HCT116 (cell line): Measurements from ENCODE around the gene CCDC197. TPM values are rescaled to one million over a fixed set of nuclear protein-coding genes. Genes with fewer than 3 reads are reported as not detected.

Source experiments
- ATAC-seq: fragments of 200-7000 bp; cut with Tn5 transposase; 2 replicates; pipeline ENCODE4 v1.9.1; 2020; ENCODE audit warnings: mild to moderate bottlenecking, moderate library complexity
- BruUV-seq: library from RNA; stranded (reverse); fragments of 400-500 nt; replicated peaks from 2 replicates; lab custom pipeline; 2021; lab: Mats Ljungman, UMichigan
- CTCF ChIA-PET: fragments of 300-600 bp; sonication (Branson Sonifier 250); formaldehyde crosslinking; loops from one replicate; lab custom pipeline; 2021; ENCODE audit warnings: antibody characterized with exemption; lab: Charles Lee
- POLR2A ChIA-PET: fragments of 300-600, 350-600 bp; sonication (Branson Sonifier 250); formaldehyde crosslinking; loops from one replicate; lab custom pipeline; 2021; ENCODE audit warnings: antibody characterized with exemption; lab: Charles Lee
- RAD21 ChIA-PET, 2 experiments: fragments of 300-600 bp; sonication (Branson Sonifier 250); formaldehyde crosslinking; loops; one replicate each; lab custom pipeline; 2023; ENCODE audit warnings: low total read pairs in 2 of 2; ENCODE audit not compliant: uncharacterized antibody in 2 of 2, unreplicated experiment in 2 of 2, low non-redundant PET in 1 of 2; lab: Charles Lee
- DNase-seq: peaks from one replicate; pipeline ENCODE4 v3.0.0-alpha.2; 2010; ENCODE audit warnings: low read depth, low spot score
- H2AFZ ChIP-seq: fragments of 200-600 bp; shearing (Covaris generic), sonication (generic); 2 replicates; pipeline ENCODE4 v1.6.1; 2017; ENCODE audit warnings: low read depth, mixed run types, mixed read lengths, antibody characterized with exemption, low read length; ENCODE audit not compliant: poor library complexity, severe bottlenecking
- H3K27ac ChIP-seq: 2 replicates; pipeline ENCODE4 v1.5.1; 2012; ENCODE audit warnings: low read depth, low read length
- H3K27me3 ChIP-seq: fragments of 200-600 bp; sonication (generic); 2 replicates; pipeline ENCODE4 v1.6.1; 2016; ENCODE audit warnings: mixed run types, low read length, mixed read lengths; ENCODE audit not compliant: insufficient read depth
- H3K36me3 ChIP-seq, 2 experiments: fragments of 200-500 bp in 1 of 2; fragments of 200-600 bp in 1 of 2; sonication (Bioruptor generic) in 1 of 2; sonication (generic) in 1 of 2; 2 replicates each; pipeline versions ENCODE4 v1.5.1 to v1.6.1; 2014 to 2016; ENCODE audit warnings: low read length in 2 of 2, inconsistent platforms in 1 of 2, mixed read lengths in 1 of 2, mixed run types in 1 of 2; ENCODE audit not compliant: insufficient read depth in 2 of 2, control insufficient read depth in 1 of 2
- H3K4me1 ChIP-seq, 2 experiments: fragments of 200-600 bp in 1 of 2; sonication (generic) in 1 of 2; 2 replicates each; pipeline versions ENCODE4 v1.5.1 to v1.6.1; 2012 to 2017; ENCODE audit warnings: low read length in 2 of 2, inconsistent platforms in 1 of 2, mild to moderate bottlenecking in 1 of 2, mixed read lengths in 1 of 2, mixed run types in 1 of 2, moderate library complexity in 1 of 2; ENCODE audit not compliant: insufficient read depth in 2 of 2, control insufficient read depth in 1 of 2
- H3K4me2 ChIP-seq: fragments of 200-600 bp; sonication (generic); 2 replicates; pipeline ENCODE4 v1.6.1; 2017; ENCODE audit warnings: mixed run types, low read length, mixed read lengths
- H3K4me3 ChIP-seq, 2 experiments: fragments of 200-600 bp in 1 of 2; sonication (generic) in 1 of 2; replicated peaks in 1 of 2; 2 replicates each; pipeline ENCODE4 v1.5.1; 2011 to 2016; ENCODE audit warnings: low read length in 2 of 2, control low read depth in 1 of 2, low read depth in 1 of 2, mild to moderate bottlenecking in 1 of 2, mixed read lengths in 1 of 2, mixed run types in 1 of 2
- H3K79me2 ChIP-seq: fragments of 200-600 bp; sonication (generic); 2 replicates; pipeline ENCODE4 v1.6.1; 2017; ENCODE audit warnings: mild to moderate bottlenecking, mixed run types, low read length, moderate library complexity, mixed read lengths; ENCODE audit not compliant: insufficient read depth
- H3K9ac ChIP-seq: fragments of 200-600 bp; sonication (generic); 2 replicates; pipeline ENCODE4 v1.6.1; 2016; ENCODE audit warnings: low read length, mixed read lengths
- H3K9me2 ChIP-seq: fragments of 200-600 bp; sonication (generic), shearing (Covaris generic); 2 replicates; pipeline ENCODE4 v1.6.1; 2017; ENCODE audit warnings: mixed run types, mild to moderate bottlenecking, moderate library complexity; ENCODE audit not compliant: insufficient read depth
- H3K9me3 ChIP-seq, 2 experiments: fragments of 200-500 bp in 1 of 2; fragments of 200-600 bp in 1 of 2; sonication (Bioruptor generic) in 1 of 2; sonication (generic) in 1 of 2; 2 replicates each; pipeline ENCODE4 v1.6.1; 2014 to 2017; ENCODE audit warnings: low read length in 2 of 2, mixed read lengths in 2 of 2, inconsistent platforms in 1 of 2, low read depth in 1 of 2, mild to moderate bottlenecking in 1 of 2, mixed run types in 1 of 2, moderate library complexity in 1 of 2; ENCODE audit not compliant: control insufficient read depth in 1 of 2, insufficient read depth in 1 of 2
- H4K20me1 ChIP-seq: fragments of 200-600 bp; sonication (generic), shearing (Covaris generic); 2 replicates; pipeline ENCODE4 v1.6.1; 2017; ENCODE audit warnings: mixed run types, mild to moderate bottlenecking, moderate library complexity; ENCODE audit not compliant: insufficient read depth
- CBX3 ChIP-seq: IDR thresholded peaks from 2 replicates; pipeline ENCODE4 v1.6.1; 2012; ENCODE audit warnings: low read depth
- CEBPB ChIP-seq: IDR thresholded peaks from 2 replicates; pipeline ENCODE4 v1.6.1; 2012; ENCODE audit warnings: low read depth
- EGR1 ChIP-seq: IDR thresholded peaks from 2 replicates; pipeline ENCODE4 v1.6.1; 2012; ENCODE audit warnings: low read depth
- ELF1 ChIP-seq: IDR thresholded peaks from 2 replicates; pipeline ENCODE4 v1.6.1; 2012; ENCODE audit warnings: low read depth, borderline replicate concordance
- EZH2 ChIP-seq: fragments of 200-600 bp; sonication (generic); IDR thresholded peaks from 2 replicates; pipeline ENCODE4 v1.6.1; 2017; ENCODE audit warnings: antibody characterized with exemption, mixed run types
- FOSL1 ChIP-seq: IDR thresholded peaks from 2 replicates; pipeline ENCODE4 v1.6.1; 2012; ENCODE audit warnings: low read depth
- POLR2A ChIP-seq: IDR thresholded peaks from 2 replicates; pipeline ENCODE4 v1.7.0; 2011; ENCODE audit warnings: borderline replicate concordance; ENCODE audit not compliant: insufficient read depth, insufficient read length; ENCODE audit errors: extremely low read depth
- SP1 ChIP-seq: IDR thresholded peaks from 2 replicates; pipeline ENCODE4 v1.6.1; 2012; ENCODE audit warnings: low read depth
- SRF ChIP-seq: IDR thresholded peaks from 2 replicates; pipeline ENCODE4 v1.6.1; 2012; ENCODE audit warnings: low read depth
- YY1 ChIP-seq: IDR thresholded peaks from 2 replicates; pipeline ENCODE4 v1.6.1; 2011; ENCODE audit warnings: low read length, low read depth, moderate library complexity, mild to moderate bottlenecking; ENCODE audit not compliant: insufficient replicate concordance; ENCODE audit errors: extremely low read depth
- ZFX ChIP-seq: fragments of 450-650 bp; IDR thresholded peaks from 2 replicates; pipeline ENCODE4 v1.6.1; 2017
- ZNF274 ChIP-seq: fragments of 200-500 bp; sonication (Bioruptor generic); IDR thresholded peaks from 2 replicates; pipeline ENCODE4 v1.6.1; 2014; ENCODE audit warnings: mild to moderate bottlenecking, low read depth, low read length, inconsistent platforms
- intact Hi-C: fragments of 100-400 bp; cut with micrococcal nuclease; formaldehyde crosslinking; loops from 2 replicates; pipeline ENCODE4 v1.10.0; 2022
- total RNA-seq: library from RNA; stranded (reverse); gene quantifications from one replicate; pipeline ENCODE4 v1.2.1, GENCODE V29; 2021; ENCODE audit not compliant: unreplicated experiment
- TF ChIP-seq, protein P1 (sequence below), 3 experiments: fragments of 200-600 bp in 1 of 3; sonication (generic) in 1 of 3; IDR thresholded peaks in 2 of 3; conservative IDR thresholded peaks in 1 of 3; 2 replicates each; pipeline ENCODE4 v1.5.1; 2012 to 2017; ENCODE audit warnings: low read depth in 2 of 3, low read length in 2 of 3, antibody characterized with exemption in 1 of 3, borderline replicate concordance in 1 of 3, control low read depth in 1 of 3, mild to moderate bottlenecking in 1 of 3, mixed read lengths in 1 of 3, mixed run types in 1 of 3, moderate library complexity in 1 of 3; ENCODE audit not compliant: insufficient read depth in 1 of 3
- TF ChIP-seq, protein P2 (sequence below): IDR thresholded peaks from 2 replicates; pipeline ENCODE4 v1.6.1; 2011; ENCODE audit warnings: mild to moderate bottlenecking, low read length, moderate library complexity; ENCODE audit not compliant: insufficient replicate concordance; ENCODE audit errors: extremely low read depth

Gene CCDC197
- total RNA-seq, 1 experiment from 2014 or later, result not detected

GRCh38 chr14:93955850-93956481 is 41.1 kb upstream of the CCDC197 start:
- Histone ChIP-seq H4K20me1 (no peaks in the 10 kb centered on the region), H3K9ac (no peak overlapping the region), H3K9me2 (no peaks in the 10 kb centered on the region), H3K4me2 (no peak overlapping the region), H3K4me3 (no peak overlapping the region), H2AFZ (no peak overlapping the region), H3K79me2 (no peaks in the 10 kb centered on the region), H3K36me3 (no peaks in the 10 kb centered on the region), H3K9me3 (no peaks in the 10 kb centered on the region), H3K27ac (no peak overlapping the region), H3K27me3 (no peaks in the 10 kb centered on the region), H3K4me1 (peaks cover 31 to 89% of the 10 kb centered on the region in 2 experiments)
- TF ChIP-seq CEBPB (no peak), SP1 (no peak), ZNF274 (no peak), EGR1 (no peak), EZH2 (no peak), ELF1 (no peak), ZFX (no peak), YY1 (no peak), FOSL1 (no peak), CBX3 (no peak), POLR2A (no peak), SRF (no peak)
- TF ChIP-seq, protein P1, sequence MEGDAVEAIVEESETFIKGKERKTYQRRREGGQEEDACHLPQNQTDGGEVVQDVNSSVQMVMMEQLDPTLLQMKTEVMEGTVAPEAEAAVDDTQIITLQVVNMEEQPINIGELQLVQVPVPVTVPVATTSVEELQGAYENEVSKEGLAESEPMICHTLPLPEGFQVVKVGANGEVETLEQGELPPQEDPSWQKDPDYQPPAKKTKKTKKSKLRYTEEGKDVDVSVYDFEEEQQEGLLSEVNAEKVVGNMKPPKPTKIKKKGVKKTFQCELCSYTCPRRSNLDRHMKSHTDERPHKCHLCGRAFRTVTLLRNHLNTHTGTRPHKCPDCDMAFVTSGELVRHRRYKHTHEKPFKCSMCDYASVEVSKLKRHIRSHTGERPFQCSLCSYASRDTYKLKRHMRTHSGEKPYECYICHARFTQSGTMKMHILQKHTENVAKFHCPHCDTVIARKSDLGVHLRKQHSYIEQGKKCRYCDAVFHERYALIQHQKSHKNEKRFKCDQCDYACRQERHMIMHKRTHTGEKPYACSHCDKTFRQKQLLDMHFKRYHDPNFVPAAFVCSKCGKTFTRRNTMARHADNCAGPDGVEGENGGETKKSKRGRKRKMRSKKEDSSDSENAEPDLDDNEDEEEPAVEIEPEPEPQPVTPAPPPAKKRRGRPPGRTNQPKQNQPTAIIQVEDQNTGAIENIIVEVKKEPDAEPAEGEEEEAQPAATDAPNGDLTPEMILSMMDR (IDR thresholded peaks at IDR 0.05 in 2 of 3, conservative IDR thresholded peaks at IDR 0.05 in 1 of 3; ENCODE audit: borderline replicate concordance in 1 of 3, insufficient read depth in 1 of 3, low read depth in 2 of 3, low read length in 2 of 3), result no peak
- TF ChIP-seq, protein P2, sequence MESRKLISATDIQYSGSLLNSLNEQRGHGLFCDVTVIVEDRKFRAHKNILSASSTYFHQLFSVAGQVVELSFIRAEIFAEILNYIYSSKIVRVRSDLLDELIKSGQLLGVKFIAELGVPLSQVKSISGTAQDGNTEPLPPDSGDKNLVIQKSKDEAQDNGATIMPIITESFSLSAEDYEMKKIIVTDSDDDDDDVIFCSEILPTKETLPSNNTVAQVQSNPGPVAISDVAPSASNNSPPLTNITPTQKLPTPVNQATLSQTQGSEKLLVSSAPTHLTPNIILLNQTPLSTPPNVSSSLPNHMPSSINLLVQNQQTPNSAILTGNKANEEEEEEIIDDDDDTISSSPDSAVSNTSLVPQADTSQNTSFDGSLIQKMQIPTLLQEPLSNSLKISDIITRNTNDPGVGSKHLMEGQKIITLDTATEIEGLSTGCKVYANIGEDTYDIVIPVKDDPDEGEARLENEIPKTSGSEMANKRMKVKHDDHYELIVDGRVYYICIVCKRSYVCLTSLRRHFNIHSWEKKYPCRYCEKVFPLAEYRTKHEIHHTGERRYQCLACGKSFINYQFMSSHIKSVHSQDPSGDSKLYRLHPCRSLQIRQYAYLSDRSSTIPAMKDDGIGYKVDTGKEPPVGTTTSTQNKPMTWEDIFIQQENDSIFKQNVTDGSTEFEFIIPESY, result no peak
- intact Hi-C loops, result no loop called here
- no peak for ATAC-seq
- BruUV-seq, result no TSS peak
- ChIA-PET CTCF (no interaction called here), POLR2A (no interaction called here), RAD21 (no interaction called here)
- no peak for DNase-seq
